GM12801 (cell line): ENCODE measurements around the gene AGRP.

Source experiments
- CTCF ChIP-seq: IDR thresholded peaks from one replicate; pipeline ENCODE4 v1.5.1; 2011; ENCODE audit warnings: control low read depth; ENCODE audit not compliant: insufficient read length; ENCODE audit errors: extremely low read depth

Gene AGRP

DNA sequence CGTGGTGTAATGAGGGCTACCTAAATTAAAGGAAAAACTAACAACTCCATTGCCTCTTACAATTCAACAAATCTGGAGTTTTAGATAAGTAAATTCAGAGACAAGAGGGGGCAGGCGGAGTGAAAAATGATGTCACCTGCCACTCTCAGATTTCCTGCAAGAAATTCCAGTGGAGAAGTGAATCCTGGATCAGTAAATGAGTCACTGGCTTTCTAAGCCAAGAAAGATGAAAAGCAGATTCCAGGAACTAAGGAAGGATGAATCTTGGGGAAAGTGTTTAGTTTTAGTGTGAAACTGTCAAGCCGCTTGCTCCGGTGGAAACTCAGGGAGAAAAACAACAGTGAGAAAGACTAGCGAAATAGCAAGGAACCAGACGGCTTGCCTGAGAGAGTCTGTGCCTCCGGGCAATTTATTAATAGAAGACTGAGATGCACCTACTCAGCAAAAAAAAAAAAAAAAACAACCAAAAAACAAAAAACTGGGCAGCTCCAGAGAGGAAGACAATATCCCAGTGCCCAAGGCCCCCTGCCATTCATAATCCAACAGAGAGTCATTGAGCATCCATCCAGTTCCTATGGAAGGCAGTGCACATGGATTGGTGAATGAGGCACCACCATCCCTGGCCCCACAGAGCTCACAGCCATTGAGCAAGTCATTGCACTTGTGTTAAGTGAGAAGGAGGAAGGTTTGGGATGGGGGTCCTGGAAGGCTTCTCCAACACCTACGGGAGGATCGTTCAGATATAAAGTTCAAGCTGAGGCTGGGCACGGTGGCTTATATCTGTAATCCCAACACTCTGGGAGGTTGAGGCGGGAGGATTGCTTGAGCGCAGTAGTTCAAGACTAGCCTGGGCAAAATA is 33.2 kb upstream of the AGRP start:
- TF ChIP-seq CTCF = no peak

DNA sequence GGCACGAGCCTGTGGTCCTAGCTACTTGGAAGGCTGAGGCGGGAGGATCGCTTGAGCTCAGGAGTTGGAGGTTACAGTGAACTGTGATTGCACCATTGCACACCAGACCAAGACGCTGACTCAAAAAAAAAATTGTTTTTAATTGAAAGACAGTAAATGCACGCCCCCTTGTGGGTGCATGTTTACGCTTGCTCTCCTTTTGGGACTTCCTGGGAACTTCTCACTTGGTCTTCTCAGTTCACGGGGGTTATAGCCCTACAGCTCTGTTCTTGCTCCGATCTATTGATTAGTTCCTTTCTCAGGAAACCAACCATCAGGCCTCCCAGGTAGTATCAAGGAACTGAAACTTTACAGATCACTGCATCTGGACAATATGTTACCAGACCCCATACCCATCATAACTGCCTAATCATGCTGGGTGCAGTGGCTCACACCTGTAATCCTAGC is 31.1 kb upstream of the AGRP start:
- no peak for TF ChIP-seq CTCF

DNA sequence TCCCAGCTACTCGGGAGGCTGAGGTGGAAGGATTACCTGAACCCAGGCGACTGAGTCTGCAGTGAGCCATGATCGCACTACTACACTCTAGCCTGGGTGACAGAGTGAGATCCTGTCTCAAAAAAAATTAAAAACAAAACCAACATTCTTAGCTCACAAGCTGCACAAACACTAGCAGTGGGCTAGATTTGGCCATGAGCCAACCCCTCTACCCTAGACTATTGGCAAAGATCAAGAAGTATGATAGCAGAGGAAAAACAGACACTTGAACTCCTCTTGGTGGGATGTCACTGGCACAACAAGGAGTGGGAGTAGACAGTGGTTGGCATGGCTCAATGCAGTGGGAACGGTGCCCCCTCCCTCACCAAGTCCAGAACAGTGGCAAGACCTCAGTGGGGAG is 25.7 kb upstream of the AGRP start:
- TF ChIP-seq CTCF = no peak

- TF ChIP-seq CTCF = no peak
Measured at GRCh38 chr16:67506468-67506867, 23.1 kb upstream of the AGRP start.

GRCh38 chr16:67504031-67505021 is 21.0 kb upstream of the AGRP start:
- no peak for TF ChIP-seq CTCF

GRCh38 chr16:67499106-67499505 is 15.8 kb upstream of the AGRP start:
- no peak for TF ChIP-seq CTCF
